Naive thymus-derived CD4-positive, alpha-beta T cell (primary cell): ENCODE measurements around the gene VPS52. TPM values are rescaled to one million over a fixed set of nuclear protein-coding genes. Genes with fewer than 3 reads are reported as not detected.
A peak's percentile ranks its signal among the peaks of the same experiment; 100 is the strongest.

ENCODE experiments used
- ATAC-seq: fragments of 150-1000 bp; cut with Tn5 transposase; 2 replicates; pipeline ENCODE4 v1.10.0; 2021; ENCODE audit warnings: mild to moderate bottlenecking, moderate library complexity
- CTCF ChIA-PET: fragments of 350-600 bp; sonication (Branson Sonifier 250); formaldehyde crosslinking; loops from one replicate; lab custom pipeline; 2021; ENCODE audit warnings: antibody characterized with exemption; lab: Charles Lee
- POLR2A ChIA-PET: fragments of 350-600 bp; sonication (Branson Sonifier 250); formaldehyde crosslinking; loops from one replicate; lab custom pipeline; 2021; ENCODE audit warnings: antibody characterized with exemption, inconsistent platforms; lab: Charles Lee
- DNase-seq, 9 donors: peaks; one replicate each; pipeline versions ENCODE4 v3.0.0 to v3.0.0-alpha.2; 2020 to 2022; ENCODE audit warnings: mixed read lengths in 1 of 9
- H3K27ac ChIP-seq: one replicate; pipeline ENCODE4 v1.7.0; 2013; ENCODE audit warnings: mild to moderate bottlenecking, low read depth, low read length, moderate library complexity
- H3K27me3 ChIP-seq, 2 donors: one replicate each; pipeline ENCODE4 v1.7.0; 2013; ENCODE audit warnings: low read length in 2 of 2, mild to moderate bottlenecking in 2 of 2, moderate library complexity in 2 of 2; ENCODE audit not compliant: control insufficient read depth in 2 of 2, insufficient read depth in 2 of 2
- H3K36me3 ChIP-seq, 3 experiments: 1 replicate in 2 of 3; 2 replicates in 1 of 3; pipeline ENCODE4 v1.7.0; 2013; ENCODE audit warnings: low read length in 3 of 3, mild to moderate bottlenecking in 3 of 3, moderate library complexity in 1 of 3; ENCODE audit not compliant: insufficient read depth in 3 of 3, control insufficient read depth in 2 of 3
- H3K4me1 ChIP-seq, 2 donors: one replicate each; pipeline ENCODE4 v1.7.0; 2013; ENCODE audit warnings: low read length in 2 of 2, mild to moderate bottlenecking in 2 of 2, moderate library complexity in 1 of 2; ENCODE audit not compliant: control insufficient read depth in 2 of 2, insufficient read depth in 2 of 2
- H3K4me3 ChIP-seq: 2 replicates; pipeline ENCODE4 v1.7.0; 2013; ENCODE audit warnings: mild to moderate bottlenecking, low read length
- H3K9me3 ChIP-seq, 3 experiments: 1 replicate in 2 of 3; 2 replicates in 1 of 3; pipeline ENCODE4 v1.7.0; 2013; ENCODE audit warnings: low read length in 3 of 3; ENCODE audit not compliant: control insufficient read depth in 2 of 3
- H3K27ac Mint-ChIP-seq, 9 donors: one replicate each; pipeline ENCODE4 v1.8.0; 2020 to 2022; ENCODE audit warnings: mixed read lengths in 9 of 9, mild to moderate bottlenecking in 8 of 9, moderate library complexity in 5 of 9, inconsistent platforms in 2 of 9
- H3K27me3 Mint-ChIP-seq, 5 donors: one replicate each; pipeline ENCODE4 v1.8.0; 2021 to 2022; ENCODE audit warnings: mixed read lengths in 5 of 5, mild to moderate bottlenecking in 1 of 5
- H3K36me3 Mint-ChIP-seq, 5 donors: one replicate each; pipeline ENCODE4 v1.8.0; 2020 to 2022; ENCODE audit warnings: mixed read lengths in 5 of 5, mild to moderate bottlenecking in 3 of 5, inconsistent platforms in 1 of 5
- H3K4me1 Mint-ChIP-seq, 7 donors: one replicate each; pipeline ENCODE4 v1.8.0; 2020 to 2022; ENCODE audit warnings: mixed read lengths in 7 of 7, mild to moderate bottlenecking in 3 of 7, inconsistent platforms in 1 of 7
- H3K4me3 Mint-ChIP-seq, 10 donors: one replicate each; pipeline ENCODE4 v1.8.0; 2020 to 2022; ENCODE audit warnings: mild to moderate bottlenecking in 10 of 10, mixed read lengths in 10 of 10, moderate library complexity in 6 of 10, inconsistent platforms in 2 of 10
- H3K9me3 Mint-ChIP-seq, 11 donors: one replicate each; pipeline ENCODE4 v1.8.0; 2020 to 2022; ENCODE audit warnings: mixed read lengths in 11 of 11, mild to moderate bottlenecking in 4 of 11, inconsistent platforms in 1 of 11, moderate library complexity in 1 of 11
- intact Hi-C, 2 donors: fragments of 100-400 bp; cut with micrococcal nuclease; formaldehyde crosslinking; loops; one replicate each; pipeline ENCODE4 v1.15.1; 2023
- polyA plus RNA-seq, 2 donors: library from polyadenylated mRNA; unstranded; fragments of 300-500 nt; fragmentation: Illumina TruSeq; gene quantifications; one replicate each; pipeline ENCODE4 v1.2.3, GENCODE V29; 2021
- total RNA-seq, 6 experiments: library from RNA in 5 of 6; stranded (reverse) in 5 of 6; gene quantifications; 1 replicate in 5 of 6; 2 replicates in 1 of 6; pipeline ENCODE4 v1.2.3 and lab custom pipeline; 2021 to 2026

VPS52 gene, protein sequence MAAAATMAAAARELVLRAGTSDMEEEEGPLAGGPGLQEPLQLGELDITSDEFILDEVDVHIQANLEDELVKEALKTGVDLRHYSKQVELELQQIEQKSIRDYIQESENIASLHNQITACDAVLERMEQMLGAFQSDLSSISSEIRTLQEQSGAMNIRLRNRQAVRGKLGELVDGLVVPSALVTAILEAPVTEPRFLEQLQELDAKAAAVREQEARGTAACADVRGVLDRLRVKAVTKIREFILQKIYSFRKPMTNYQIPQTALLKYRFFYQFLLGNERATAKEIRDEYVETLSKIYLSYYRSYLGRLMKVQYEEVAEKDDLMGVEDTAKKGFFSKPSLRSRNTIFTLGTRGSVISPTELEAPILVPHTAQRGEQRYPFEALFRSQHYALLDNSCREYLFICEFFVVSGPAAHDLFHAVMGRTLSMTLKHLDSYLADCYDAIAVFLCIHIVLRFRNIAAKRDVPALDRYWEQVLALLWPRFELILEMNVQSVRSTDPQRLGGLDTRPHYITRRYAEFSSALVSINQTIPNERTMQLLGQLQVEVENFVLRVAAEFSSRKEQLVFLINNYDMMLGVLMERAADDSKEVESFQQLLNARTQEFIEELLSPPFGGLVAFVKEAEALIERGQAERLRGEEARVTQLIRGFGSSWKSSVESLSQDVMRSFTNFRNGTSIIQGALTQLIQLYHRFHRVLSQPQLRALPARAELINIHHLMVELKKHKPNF
- total RNA-seq: 100 to 1,000 TPM in 2 of 5 experiments, 10 to 100 TPM in 3; 74.3 to 110 (median 90.5) TPM
- polyA plus RNA-seq: 10 to 100 TPM; 15.5 to 26.8 TPM
- 84.5 reads per million, percentile 81 among the genes with 10 or more reads in this experiment for total RNA-seq (lab: John Stamatoyannopoulos, UW)

DNA sequence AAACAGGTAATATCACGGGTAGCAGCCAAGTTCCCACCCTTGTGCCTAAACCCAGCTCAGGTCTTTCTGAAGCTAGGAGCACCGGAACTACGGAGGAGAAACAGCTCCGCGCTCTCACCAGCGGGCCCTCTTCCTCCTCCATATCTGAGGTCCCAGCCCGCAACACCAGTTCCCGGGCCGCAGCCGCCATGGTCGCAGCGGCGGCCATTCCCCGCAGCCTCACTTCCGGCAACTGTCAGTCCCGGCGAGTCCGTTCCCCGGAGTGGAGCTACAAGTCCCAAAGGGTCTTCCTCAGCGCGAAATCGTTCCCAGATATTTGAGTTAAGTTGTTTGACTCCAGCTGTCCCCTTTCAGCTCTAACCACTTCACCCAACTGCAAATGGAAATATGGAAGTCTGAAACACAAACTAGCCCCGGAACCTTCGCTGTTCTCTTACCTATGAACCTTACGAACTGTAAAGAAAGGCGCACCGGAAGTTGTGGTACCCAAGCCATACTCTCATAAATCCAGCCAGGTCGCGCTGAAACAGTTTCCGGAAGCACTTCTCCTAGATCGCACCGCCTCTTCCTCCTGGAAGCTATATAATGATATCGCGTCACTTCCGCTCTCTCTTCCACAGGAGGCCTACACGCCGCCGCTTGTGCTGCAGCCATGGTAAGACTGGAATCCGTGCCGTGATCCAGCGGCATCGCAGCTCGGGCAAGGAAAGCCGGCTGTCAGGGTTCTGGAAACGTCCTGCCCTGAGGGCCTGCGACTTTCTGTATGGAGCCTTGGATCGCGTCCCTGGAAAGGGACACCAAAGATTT, at the start of gene VPS52, which contains the start of gene RPS18:
Gene VPS52, minus strand, starts transcription at position 409 of the 807 bp plus-strand sequence. Its CDS starts 201 bp downstream, at position 208.
Gene RPS18, plus strand, starts transcription at position 608 of the 807 bp plus-strand sequence. Its CDS starts 45 bp downstream, at position 653.
- intact Hi-C loops: loop anchor here (1.0 to 10.0 kb wide), 16 partner anchors 18 to 1095 kb away; partner anchors contain the start of genes KIFC1 (in 2 of the 2), PFDN6 (in 2 of the 2), RXRB (in 2 of the 2) and SLC39A7 (in 2 of the 2)
- Histone ChIP-seq H3K4me1 (peaks cover 41 to 44% of the 10 kb centered on the region in 2 donors), H3K9me3 (no peaks in the 10 kb centered on the region), H3K27ac (peak within 1 kb of the TSS; percentile 91), H3K36me3 (peaks cover 12 to 57% (median 21%) of the 10 kb centered on the region in 3 experiments), H3K4me3 (peak within 1 kb of the TSS; percentile 93), H3K27me3 (no peaks in the 10 kb centered on the region)
- ChIA-PET CTCF (interaction anchor here (0.7 to 3.6 kb wide), 9 partner anchors 10 to 338 kb away, joined by 3 to 24 read pairs (median 5); partner anchors contain the start of genes PFDN6, RGL2 and WDR46), POLR2A (interaction anchor here (0.6 to 5.6 kb wide), 37 partner anchors 9 to 1689 kb away, joined by 3 to 101 read pairs (median 7); partner anchors contain the start of genes BRD2, CUTA, HSD17B8 and LTB)
- Mint-ChIP-seq H3K27ac (peak within 1 kb of the TSS; percentile 95 to 100 (median 99)), H3K36me3 (peaks cover 5 to 49% (median 25%) of the 10 kb centered on the region in 5 donors), H3K4me1 (peaks cover 34 to 81% (median 66%) of the 10 kb centered on the region in 7 donors), H3K9me3 (peaks cover 0 to 5% (median 0%) of the 10 kb centered on the region in 11 donors), H3K4me3 (peak within 1 kb of the TSS; percentile 87 to 100 (median 98)), H3K27me3 (peaks cover 0 to 3% (median 0%) of the 10 kb centered on the region in 5 donors)
- peak; percentile 91 for ATAC-seq
- peak; percentile 84 to 97 (median 93) for DNase-seq

DNA sequence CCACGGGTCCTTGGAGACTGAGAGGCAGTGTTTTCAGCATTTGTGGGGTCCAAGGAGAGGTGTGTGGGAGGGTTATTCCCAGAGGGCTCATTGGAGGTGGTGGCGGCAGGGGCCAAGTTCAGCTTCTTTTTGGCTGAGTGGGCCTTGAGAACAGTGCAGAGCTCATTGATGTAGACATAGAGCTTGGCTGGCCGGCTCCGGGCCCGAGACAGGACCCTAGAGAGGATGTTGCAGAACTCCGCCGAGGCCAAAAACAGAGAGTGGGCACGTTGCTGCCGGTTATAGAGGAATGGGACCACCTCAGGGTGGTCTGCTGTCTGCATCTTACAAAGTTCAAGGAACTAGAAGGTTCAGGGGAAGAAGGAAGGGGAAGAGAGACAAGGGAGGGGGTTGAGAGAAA, 49.6 kb upstream of the VPS52 start:
- no peak for ATAC-seq
- DNase-seq: no peak
- peaks cover 8 to 37% (median 18%) of the 10 kb centered on the region in 5 donors for H3K36me3 Mint-ChIP-seq
- peak overlapping the region in 7 of 9 donors; percentile 40 to 89 (median 76) for H3K27ac Mint-ChIP-seq
- H3K36me3 ChIP-seq: peaks cover 13 to 36% (median 22%) of the 10 kb centered on the region in 3 experiments
- peaks cover 47 to 80% (median 73%) of the 10 kb centered on the region in 7 donors for H3K4me1 Mint-ChIP-seq
- ChIA-PET POLR2A (interaction anchor here (0.7 to 4.4 kb wide), 2 partner anchors 9 to 72 kb away, joined by 3 to 17 read pairs; no protein-coding TSS in a partner anchor), CTCF (interaction anchor here (0.6 to 1.6 kb wide), 3 partner anchors 22 to 170 kb away, joined by 3 to 8 read pairs (median 3); partner anchors contain the start of gene RGL2)
- no peaks in the 10 kb centered on the region for H3K27me3 ChIP-seq
- H3K4me1 ChIP-seq: peaks cover 53 to 54% of the 10 kb centered on the region in 2 donors
- H3K4me3 Mint-ChIP-seq: peak overlapping the region; percentile 81 to 100 (median 90)
- intact Hi-C loops: no loop called here
- peaks cover 0 to 4% (median 0%) of the 10 kb centered on the region in 5 donors for H3K27me3 Mint-ChIP-seq
- peak overlapping the region; percentile 64 for H3K4me3 ChIP-seq
- peaks cover 0 to 3% (median 0%) of the 10 kb centered on the region in 11 donors for H3K9me3 Mint-ChIP-seq
- H3K9me3 ChIP-seq: no peaks in the 10 kb centered on the region
- peak overlapping the region; percentile 84 for H3K27ac ChIP-seq

DNA sequence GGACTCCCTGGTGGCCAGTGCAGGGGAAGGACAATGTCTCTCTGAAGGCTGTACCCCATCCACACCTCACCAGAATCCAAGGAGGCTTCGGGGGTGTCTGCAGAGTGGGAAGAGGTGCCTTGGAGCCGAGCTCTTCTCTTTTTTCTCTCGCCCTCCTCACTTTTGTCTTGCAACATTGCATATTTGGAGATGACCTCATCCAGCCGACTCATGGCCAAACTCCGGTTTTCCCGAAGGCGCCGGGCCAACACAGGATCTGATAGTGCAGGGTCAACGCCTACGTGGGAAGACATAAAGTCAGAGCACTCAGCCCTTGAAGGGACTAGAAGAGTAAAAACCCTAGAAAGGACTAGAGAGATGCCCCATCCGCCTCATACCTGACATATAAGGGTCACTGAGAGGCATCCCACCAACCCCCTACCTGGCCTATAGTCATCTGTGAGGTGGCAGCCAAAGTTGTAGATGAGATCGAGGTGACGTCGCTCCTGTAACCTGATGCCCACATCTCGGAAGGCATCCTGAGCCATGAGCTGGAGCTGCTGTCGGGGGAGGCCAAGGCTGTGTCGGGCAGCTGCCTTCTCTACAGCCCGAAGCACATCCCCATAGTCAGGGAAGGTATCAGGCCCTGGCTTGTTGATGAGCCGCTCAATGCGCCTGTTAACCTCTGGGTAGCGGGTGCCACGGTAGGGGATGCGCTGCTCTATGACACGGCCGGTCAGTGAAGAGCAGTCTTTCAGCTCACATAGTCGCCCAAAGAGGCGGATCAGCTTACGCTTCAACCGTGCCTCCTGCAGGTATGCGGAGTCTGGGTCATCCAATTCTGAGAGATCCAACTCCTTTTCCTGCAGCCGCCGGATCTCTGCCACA, 48.9 kb upstream of the VPS52 start:
- H3K27ac Mint-ChIP-seq: peak overlapping the region in 8 of 9 donors; percentile 62 to 97 (median 74)
- peaks cover 0 to 3% (median 0%) of the 10 kb centered on the region in 11 donors for H3K9me3 Mint-ChIP-seq
- H3K36me3 ChIP-seq: peaks cover 13 to 36% (median 22%) of the 10 kb centered on the region in 3 experiments
- H3K4me3 Mint-ChIP-seq: peak overlapping the region; percentile 81 to 100 (median 94)
- DNase-seq (no peak), ATAC-seq (no peak)
- H3K27me3 Mint-ChIP-seq: peaks cover 0 to 4% (median 0%) of the 10 kb centered on the region in 5 donors
- no peaks in the 10 kb centered on the region for H3K9me3 ChIP-seq
- H3K27me3 ChIP-seq: no peaks in the 10 kb centered on the region
- H3K4me1 Mint-ChIP-seq: peaks cover 52 to 83% (median 78%) of the 10 kb centered on the region in 7 donors
- peak overlapping the region; percentile 84 for H3K27ac ChIP-seq
- ChIA-PET POLR2A (interaction anchor here (0.7 to 4.4 kb wide), 3 partner anchors 9 to 71 kb away, joined by 3 to 17 read pairs (median 4); partner anchors contain the start of gene B3GALT4), CTCF (interaction anchor here (0.6 to 1.6 kb wide), 3 partner anchors 21 to 171 kb away, joined by 3 to 8 read pairs (median 3); partner anchors contain the start of gene RGL2)
- peaks cover 53 to 58% of the 10 kb centered on the region in 2 donors for H3K4me1 ChIP-seq
- H3K36me3 Mint-ChIP-seq: peaks cover 8 to 37% (median 18%) of the 10 kb centered on the region in 5 donors
- H3K4me3 ChIP-seq: no peak overlapping the region
- intact Hi-C loops: no loop called here

DNA sequence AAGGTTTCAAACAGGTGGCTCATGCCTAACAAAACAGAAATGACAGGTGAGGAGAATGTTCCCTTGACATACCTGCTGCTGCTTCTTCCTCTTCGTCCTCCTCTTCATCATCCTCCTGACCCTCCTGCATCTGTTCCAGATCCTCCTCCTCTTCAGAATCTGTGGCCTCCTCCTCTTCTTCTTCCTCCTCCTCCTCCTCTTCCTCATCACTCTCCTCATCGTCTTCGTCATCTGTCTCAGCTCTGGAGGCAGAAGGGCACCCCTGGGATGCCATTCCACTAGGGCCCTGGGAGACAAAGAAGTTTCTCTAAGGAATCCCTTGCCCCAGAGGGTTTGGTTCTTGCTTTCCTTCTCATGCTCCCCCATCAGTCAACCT, 48.3 kb upstream of the VPS52 start:
- CTCF ChIA-PET: interaction anchor here (1.6 kb wide), 1 partner anchor 25 kb away, joined by 8 read pairs; no protein-coding TSS in a partner anchor
- H3K27me3 Mint-ChIP-seq: peaks cover 0 to 4% (median 0%) of the 10 kb centered on the region in 5 donors
- peaks cover 59 to 63% of the 10 kb centered on the region in 2 donors for H3K4me1 ChIP-seq
- H3K27ac ChIP-seq: peak overlapping the region; percentile 84
- POLR2A ChIA-PET: interaction anchor here (0.8 to 4.4 kb wide), 4 partner anchors 21 to 70 kb away, joined by 4 to 37 read pairs (median 25); partner anchors contain the start of genes B3GALT4, RGL2, RPS18 and VPS52
- H3K9me3 Mint-ChIP-seq: peaks cover 0 to 3% (median 0%) of the 10 kb centered on the region in 11 donors
- H3K9me3 ChIP-seq: no peaks in the 10 kb centered on the region
- peak overlapping the region; percentile 63 to 100 (median 90) for H3K4me3 Mint-ChIP-seq
- DNase-seq: no peak
- H3K4me1 Mint-ChIP-seq: peaks cover 53 to 89% (median 82%) of the 10 kb centered on the region in 7 donors
- peaks cover 13 to 36% (median 22%) of the 10 kb centered on the region in 3 experiments for H3K36me3 ChIP-seq
- intact Hi-C loops: loop anchor here (5.0 to 10.0 kb wide), 2 partner anchors 212 to 915 kb away; partner anchors contain the start of gene HMGA1 (in 1 of the 2)
- ATAC-seq: no peak
- no peaks in the 10 kb centered on the region for H3K27me3 ChIP-seq
- H3K27ac Mint-ChIP-seq: peak overlapping the region in 8 of 9 donors; percentile 43 to 97 (median 70)
- peaks cover 8 to 37% (median 18%) of the 10 kb centered on the region in 5 donors for H3K36me3 Mint-ChIP-seq
- H3K4me3 ChIP-seq: no peak overlapping the region
